GM12878 (cell line): ENCODE measurements around the gene TAMALIN. TPM values are rescaled to one million over a fixed set of nuclear protein-coding genes. Genes with fewer than 3 reads are reported as not detected.

Experiments used
- ATAC-seq: fragments of 200-7000 bp; cut with Tn5 transposase; 3 replicates; pipeline ENCODE4 v1.9.1; 2020; ENCODE audit warnings: mild to moderate bottlenecking, moderate library complexity
- BruUV-seq: library from RNA; stranded (reverse); fragments of 400-500 nt; replicated peaks from 2 replicates; lab custom pipeline; 2021; lab: Mats Ljungman, UMichigan
- CTCF ChIA-PET: fragments of 300-600 bp; sonication (Branson Sonifier 250); formaldehyde crosslinking; extraction: SDS; loops from one replicate; lab custom pipeline; 2021; ENCODE audit warnings: inconsistent platforms; lab: Yijun Ruan, JAX
- POLR2A ChIA-PET: fragments of 350-600 bp; formaldehyde crosslinking; extraction: SDS; loops from one replicate; lab custom pipeline; 2021; ENCODE audit warnings: inconsistent platforms; lab: Charles Lee
- RAD21 ChIA-PET: fragments of 300-600 bp; sonication (Branson Sonifier 250); formaldehyde crosslinking; loops from one replicate; lab custom pipeline; 2023; ENCODE audit warnings: antibody characterized with exemption; ENCODE audit not compliant: unreplicated experiment; lab: Charles Lee
- SMC1A ChIA-PET: fragments of 300-600 bp; sonication (Branson Sonifier 250); formaldehyde crosslinking; loops from one replicate; lab custom pipeline; 2023; ENCODE audit not compliant: unreplicated experiment, uncharacterized antibody; lab: Charles Lee
- DNase-seq: peaks from one replicate; pipeline ENCODE4 v3.0.0-alpha.2; 2011; ENCODE audit warnings: low read depth, low spot score
- FAIRE-seq: peaks from 3 replicates; lab custom pipeline; 2011; peaks lifted over from hg19 to GRCh38; lab: Jason Lieb, UNC
- H2AFZ ChIP-seq: 2 replicates; pipeline ENCODE4 v1.6.0; 2011; ENCODE audit warnings: low read depth, low read length, control low read depth; ENCODE audit not compliant: control insufficient read depth
- H3K27ac ChIP-seq: 2 replicates; pipeline ENCODE4 v1.5.1; 2011; ENCODE audit warnings: control low read depth; ENCODE audit not compliant: control insufficient read depth, insufficient read depth
- H3K27me3 ChIP-seq, 2 experiments: replicated peaks in 1 of 2; 2 replicates each; pipeline versions ENCODE4 v1.6.0 to v1.6.1; 2011; ENCODE audit warnings: low read length in 1 of 2; ENCODE audit not compliant: control insufficient read depth in 2 of 2, insufficient read depth in 2 of 2
- H3K36me3 ChIP-seq, 2 experiments: 2 replicates each; pipeline ENCODE4 v1.5.1; 2011; ENCODE audit warnings: low read length in 1 of 2; ENCODE audit not compliant: control insufficient read depth in 2 of 2, insufficient read depth in 2 of 2
- H3K4me1 ChIP-seq: 2 replicates; pipeline ENCODE4 v1.6.1; 2011; ENCODE audit warnings: mild to moderate bottlenecking, low read length, moderate library complexity, mixed read lengths; ENCODE audit not compliant: control insufficient read depth, insufficient read depth
- H3K4me2 ChIP-seq: 2 replicates; pipeline ENCODE4 v1.6.0; 2011; ENCODE audit warnings: control low read depth; ENCODE audit not compliant: control insufficient read depth, insufficient read depth
- H3K4me3 ChIP-seq: fragments of 200-600 bp; sonication (generic); 2 replicates; pipeline ENCODE4 v1.5.1; 2016
- H3K79me2 ChIP-seq: 2 replicates; pipeline ENCODE4 v1.6.0; 2011; ENCODE audit warnings: low read length; ENCODE audit not compliant: control insufficient read depth, insufficient read depth
- H3K9ac ChIP-seq: 2 replicates; pipeline ENCODE4 v1.8.0; 2011; ENCODE audit warnings: low read length, control low read depth, mixed read lengths; ENCODE audit not compliant: control insufficient read depth, insufficient read depth
- H3K9me3 ChIP-seq: replicated peaks from 3 replicates; pipeline ENCODE4 v1.5.1; 2011; ENCODE audit warnings: mild to moderate bottlenecking, low read length; ENCODE audit not compliant: control insufficient read depth, insufficient read depth
- H4K20me1 ChIP-seq: 2 replicates; pipeline ENCODE4 v1.6.0; 2011; ENCODE audit not compliant: control insufficient read depth, insufficient read depth
- EZH2 ChIP-seq: IDR thresholded peaks from 2 replicates; pipeline ENCODE4 v1.6.1; 2012; ENCODE audit warnings: low read depth, mild to moderate bottlenecking, control low read depth, inconsistent platforms, low read length, borderline replicate concordance; ENCODE audit not compliant: control insufficient read depth
- HSF1 ChIP-seq: fragments of 150-350 bp; IDR thresholded peaks from 2 replicates; pipeline ENCODE4 v1.6.1; 2014; ENCODE audit warnings: mild to moderate bottlenecking, low read depth, low read length
- IRF5 ChIP-seq: fragments of 450-650 bp; IDR thresholded peaks from 2 replicates; pipeline ENCODE4 v1.6.1; 2017; ENCODE audit warnings: borderline replicate concordance
- JUND ChIP-seq: IDR thresholded peaks from 2 replicates; pipeline ENCODE4 v1.6.1; 2012; ENCODE audit warnings: low read depth, mild to moderate bottlenecking, low read length, improper control_type of control experiment, moderate library complexity
- MTA2 ChIP-seq: fragments of 450-650 bp; IDR thresholded peaks from 2 replicates; pipeline ENCODE4 v1.6.1; 2016; ENCODE audit warnings: low read depth, mild to moderate bottlenecking, moderate library complexity
- MYB ChIP-seq: fragments of 150-350 bp; IDR thresholded peaks from 2 replicates; pipeline ENCODE4 v1.6.1; 2014; ENCODE audit warnings: mild to moderate bottlenecking, low read depth, low read length, borderline replicate concordance
- NFYB ChIP-seq: IDR thresholded peaks from 2 replicates; pipeline ENCODE4 v1.6.1; 2011; ENCODE audit warnings: low read depth, mild to moderate bottlenecking, low read length, improper control_type of control experiment, moderate library complexity; ENCODE audit not compliant: insufficient read depth
- RB1 ChIP-seq: fragments of 450-650 bp; formaldehyde crosslinking; IDR thresholded peaks from 2 replicates; pipeline ENCODE4 v1.6.1; 2017; ENCODE audit warnings: mild to moderate bottlenecking, borderline replicate concordance
- SMAD1 ChIP-seq: fragments of 450-650 bp; IDR thresholded peaks from 2 replicates; pipeline ENCODE4 v1.6.1; 2018; ENCODE audit warnings: mild to moderate bottlenecking, low read depth; ENCODE audit not compliant: partially characterized antibody
- TBL1XR1 ChIP-seq: IDR thresholded peaks from 2 replicates; pipeline ENCODE4 v1.6.1; 2012; ENCODE audit warnings: low read depth, low read length, improper control_type of control experiment
- WGBS: methylation state at CpG from one replicate; pipeline ENCODE4 v1.1.6; 2016; ENCODE audit warnings: low lambda C conversion rate; ENCODE audit not compliant: insufficient replicate concordance, insufficient coverage; ENCODE audit errors: missing lambda C conversion rate; 5-methylcytosine and 5-hydroxymethylcytosine counted together
- in situ Hi-C: fragments of 300-500 bp; cut with MboI; formaldehyde crosslinking; loops from 9 replicates; pipeline ENCODE4 v1.14.3; 2018; ENCODE audit warnings: mixed read lengths
- intact Hi-C: fragments of 100-400 bp; cut with micrococcal nuclease; formaldehyde crosslinking; loops from one replicate; pipeline ENCODE4 v1.14.2; 2022; ENCODE audit not compliant: unreplicated experiment
- polyA plus RNA-seq, 11 experiments: library from polyadenylated mRNA; depleted of rRNA in 4 of 11; unstranded in 6 of 11; stranded (reverse) in 5 of 11; fragments of >200 nt; fragmentation: Nextera tagmentation in 4 of 11; fragmentation: Illumina TruSeq in 1 of 11; extraction: Ambion mirVana in 4 of 11; extraction: Trizol in 1 of 11; gene quantifications; 1 replicate in 1 of 11; 2 replicates in 10 of 11; pipeline versions ENCODE4 v1.2.1 to v1.2.3, GENCODE V29; 2011 to 2016; ENCODE audit warnings: inconsistent platforms in 2 of 11, missing spikeins in 2 of 11, low read depth in 1 of 11
- total RNA-seq, 4 experiments: library from RNA; depleted of rRNA in 3 of 4; stranded (reverse); fragments of >200 nt in 3 of 4; fragmentation: Illumina TruSeq in 1 of 4; extraction: Trizol in 1 of 4; gene quantifications; 2 replicates each; pipeline versions ENCODE4 v1.2.1 to v1.2.3, GENCODE V29; 2013 to 2021
- TF ChIP-seq, protein P1 (sequence below): fragments of 450-650 bp; formaldehyde crosslinking; IDR thresholded peaks from 2 replicates; pipeline ENCODE4 v1.4.0; 2020; ENCODE audit warnings: mild to moderate bottlenecking, moderate library complexity
- TF ChIP-seq, protein P2 (sequence below): IDR thresholded peaks from 2 replicates; pipeline ENCODE4 v1.6.1; 2012; ENCODE audit warnings: low read depth, low read length, improper control_type of control experiment

The TAMALIN gene
- total and polyA plus RNA-seq, 10 of the 15 experiments (the other 5 are each of a cell fraction or from before 2014, with no cell fraction given), result 0.09 to 0.58 (median 0.19) TPM; not detected in 4

DNA sequence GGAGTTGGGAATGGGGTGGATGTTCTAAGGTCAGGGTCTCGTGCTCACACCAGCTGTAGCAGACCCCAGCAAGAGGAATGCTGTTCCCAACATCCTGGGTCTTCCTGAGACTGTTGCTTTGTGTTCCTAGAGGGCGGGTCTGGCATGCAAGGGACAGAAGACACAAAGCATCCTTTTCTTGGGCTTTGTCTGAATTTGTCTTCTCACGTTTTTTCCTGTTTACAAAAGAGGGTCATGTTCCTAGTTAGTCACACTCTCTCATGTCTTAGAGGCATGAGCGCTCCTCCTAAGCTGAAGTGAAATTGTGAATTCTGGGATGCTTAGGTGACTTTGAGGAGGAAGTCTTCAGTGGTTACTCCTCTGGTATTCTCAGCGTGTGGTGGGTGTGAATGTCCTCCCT lies 9.6 kb upstream of the TAMALIN start:
- WGBS, result 26% methylated on average over 5 of the region's 5 CpGs
- ChIA-PET POLR2A (interaction anchor here (0.6 kb wide), 1 partner anchor 28 kb away, joined by 4 read pairs; no protein-coding TSS in a partner anchor), RAD21 (interaction anchor here (1.6 kb wide), 1 partner anchor 28 kb away, joined by 10 read pairs; no protein-coding TSS in a partner anchor), CTCF (interaction anchor here (0.6 to 14.4 kb wide), 5 partner anchors 22 to 468 kb away, joined by 3 to 334 read pairs (median 3); no protein-coding TSS in a partner anchor), SMC1A (interaction anchor here (2.2 to 3.2 kb wide), 2 partner anchors 24 to 28 kb away, joined by 7 to 23 read pairs; no protein-coding TSS in a partner anchor)
- in situ Hi-C loops, result no loop called here
- no peak overlapping the region for H3K4me3 ChIP-seq
- DNase-seq (no peak), ATAC-seq (no peak), FAIRE-seq (no peak)
- no peaks in the 10 kb centered on the region for H3K79me2 ChIP-seq
- H3K4me1 ChIP-seq, result no peaks in the 10 kb centered on the region
- no peaks in the 10 kb centered on the region for H3K27me3 ChIP-seq
- no peak overlapping the region for H3K4me2 ChIP-seq
- H3K36me3 ChIP-seq, result no peaks in the 10 kb centered on the region
- no peak overlapping the region for H3K9ac ChIP-seq
- no peaks in the 10 kb centered on the region for H4K20me1 ChIP-seq
- no peak overlapping the region for H2AFZ ChIP-seq
- BruUV-seq, result no TSS peak
- H3K9me3 ChIP-seq, result no peaks in the 10 kb centered on the region
- TF ChIP-seq RB1, result no peak
- TF ChIP-seq HSF1, result no peak
- TF ChIP-seq IRF5, result no peak
- TF ChIP-seq MYB, result no peak
- TF ChIP-seq, protein P1, sequence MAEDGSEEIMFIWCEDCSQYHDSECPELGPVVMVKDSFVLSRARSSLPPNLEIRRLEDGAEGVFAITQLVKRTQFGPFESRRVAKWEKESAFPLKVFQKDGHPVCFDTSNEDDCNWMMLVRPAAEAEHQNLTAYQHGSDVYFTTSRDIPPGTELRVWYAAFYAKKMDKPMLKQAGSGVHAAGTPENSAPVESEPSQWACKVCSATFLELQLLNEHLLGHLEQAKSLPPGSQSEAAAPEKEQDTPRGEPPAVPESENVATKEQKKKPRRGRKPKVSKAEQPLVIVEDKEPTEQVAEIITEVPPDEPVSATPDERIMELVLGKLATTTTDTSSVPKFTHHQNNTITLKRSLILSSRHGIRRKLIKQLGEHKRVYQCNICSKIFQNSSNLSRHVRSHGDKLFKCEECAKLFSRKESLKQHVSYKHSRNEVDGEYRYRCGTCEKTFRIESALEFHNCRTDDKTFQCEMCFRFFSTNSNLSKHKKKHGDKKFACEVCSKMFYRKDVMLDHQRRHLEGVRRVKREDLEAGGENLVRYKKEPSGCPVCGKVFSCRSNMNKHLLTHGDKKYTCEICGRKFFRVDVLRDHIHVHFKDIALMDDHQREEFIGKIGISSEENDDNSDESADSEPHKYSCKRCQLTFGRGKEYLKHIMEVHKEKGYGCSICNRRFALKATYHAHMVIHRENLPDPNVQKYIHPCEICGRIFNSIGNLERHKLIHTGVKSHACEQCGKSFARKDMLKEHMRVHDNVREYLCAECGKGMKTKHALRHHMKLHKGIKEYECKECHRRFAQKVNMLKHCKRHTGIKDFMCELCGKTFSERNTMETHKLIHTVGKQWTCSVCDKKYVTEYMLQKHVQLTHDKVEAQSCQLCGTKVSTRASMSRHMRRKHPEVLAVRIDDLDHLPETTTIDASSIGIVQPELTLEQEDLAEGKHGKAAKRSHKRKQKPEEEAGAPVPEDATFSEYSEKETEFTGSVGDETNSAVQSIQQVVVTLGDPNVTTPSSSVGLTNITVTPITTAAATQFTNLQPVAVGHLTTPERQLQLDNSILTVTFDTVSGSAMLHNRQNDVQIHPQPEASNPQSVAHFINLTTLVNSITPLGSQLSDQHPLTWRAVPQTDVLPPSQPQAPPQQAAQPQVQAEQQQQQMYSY (CRISPR knock-in tag), result no peak
- TF ChIP-seq SMAD1, result no peak
- no peak for TF ChIP-seq MTA2
- no peak for TF ChIP-seq NFYB
- no peak for TF ChIP-seq EZH2
- TF ChIP-seq, protein P2, sequence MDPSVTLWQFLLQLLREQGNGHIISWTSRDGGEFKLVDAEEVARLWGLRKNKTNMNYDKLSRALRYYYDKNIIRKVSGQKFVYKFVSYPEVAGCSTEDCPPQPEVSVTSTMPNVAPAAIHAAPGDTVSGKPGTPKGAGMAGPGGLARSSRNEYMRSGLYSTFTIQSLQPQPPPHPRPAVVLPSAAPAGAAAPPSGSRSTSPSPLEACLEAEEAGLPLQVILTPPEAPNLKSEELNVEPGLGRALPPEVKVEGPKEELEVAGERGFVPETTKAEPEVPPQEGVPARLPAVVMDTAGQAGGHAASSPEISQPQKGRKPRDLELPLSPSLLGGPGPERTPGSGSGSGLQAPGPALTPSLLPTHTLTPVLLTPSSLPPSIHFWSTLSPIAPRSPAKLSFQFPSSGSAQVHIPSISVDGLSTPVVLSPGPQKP, result no peak
- TF ChIP-seq JUND, result no peak
- no peak for TF ChIP-seq TBL1XR1
- no peak overlapping the region for H3K27ac ChIP-seq
- intact Hi-C loops, result no loop called here
